HG03064 (cell line): ENCODE results near the gene KNDC1.
"Not testable (repeated sequence)": the region's sequence is repeated elsewhere in the genome, so short reads cannot be mapped to it uniquely, and the experiment has no call there.

Source experiments
- ATAC-seq: cut with Tn5 transposase; IDR thresholded peaks from one replicate; pipeline ENCODE4 v1.9.1; 2021; ENCODE audit warnings: low read depth; ENCODE audit not compliant: unreplicated experiment

KNDC1 gene

GRCh38 chr10:133159950-133160825 is at the start of gene KNDC1:
Gene KNDC1, plus strand, starts transcription at chr10:133160219. Its CDS starts 249 bp downstream, at chr10:133160468.
- ATAC-seq: no peak

GRCh38 chr10:133110609-133111275 is 49.3 kb upstream of the KNDC1 start:
- no peak for ATAC-seq

GRCh38 chr10:133111640-133112039 is 48.4 kb upstream of the KNDC1 start:
- not testable (repeated sequence) for ATAC-seq

- no peak for ATAC-seq
Measured at GRCh38 chr10:133113146-133113830, 46.7 kb upstream of the KNDC1 start.

GRCh38 chr10:133113847-133114246 is 46.2 kb upstream of the KNDC1 start:
- no peak for ATAC-seq

- no peak for ATAC-seq
Measured at GRCh38 chr10:133114251-133114650, 45.8 kb upstream of the KNDC1 start.

GRCh38 chr10:133114726-133115452 is 45.1 kb upstream of the KNDC1 start:
- ATAC-seq: no peak

GRCh38 chr10:133115453-133115842 is 44.6 kb upstream of the KNDC1 start:
- ATAC-seq: no peak

GRCh38 chr10:133115976-133116375 is 44.0 kb upstream of the KNDC1 start:
- ATAC-seq: no peak

GRCh38 chr10:133116455-133116854 is 43.6 kb upstream of the KNDC1 start:
- ATAC-seq: no peak

- ATAC-seq: no peak
Measured at GRCh38 chr10:133117036-133117687, 42.9 kb upstream of the KNDC1 start.

- ATAC-seq: no peak
Measured at GRCh38 chr10:133117688-133118071, 42.3 kb upstream of the KNDC1 start.

- no peak for ATAC-seq
Measured at GRCh38 chr10:133121479-133121878, 38.5 kb upstream of the KNDC1 start.

- ATAC-seq: no peak
Measured at GRCh38 chr10:133122171-133122935, 37.7 kb upstream of the KNDC1 start.

GRCh38 chr10:133123050-133123745 is 36.8 kb upstream of the KNDC1 start:
- no peak for ATAC-seq

GRCh38 chr10:133123746-133124356 is 36.2 kb upstream of the KNDC1 start:
- ATAC-seq: no peak

GRCh38 chr10:133124357-133125211 is 35.4 kb upstream of the KNDC1 start:
- no peak for ATAC-seq
